DND-41 (cell line): ENCODE results near the gene SWI5.

ENCODE experiments used
- ATAC-seq: fragments of 200-7000 bp; cut with Tn5 transposase; 3 replicates; pipeline ENCODE4 v1.9.1; 2021; ENCODE audit warnings: low read depth; ENCODE audit not compliant: insufficient read depth
- DNase-seq: peaks from one replicate; pipeline ENCODE4 v3.0.0-alpha.2; 2020
- H2AFZ ChIP-seq: 2 replicates; pipeline ENCODE4 v1.6.0; 2012; ENCODE audit warnings: low read depth, low read length
- H3K27ac ChIP-seq: 2 replicates; pipeline ENCODE4 v1.5.1; 2012; ENCODE audit warnings: low read length, inconsistent platforms
- H3K27me3 ChIP-seq: fragments of 200-600 bp; sonication (generic); 2 replicates; pipeline ENCODE4 v1.6.0; 2012; ENCODE audit warnings: low read length, mild to moderate bottlenecking, inconsistent platforms; ENCODE audit not compliant: insufficient read depth, poor library complexity
- H3K36me3 ChIP-seq: 2 replicates; pipeline ENCODE4 v1.5.1; 2012; ENCODE audit warnings: low read length, inconsistent platforms; ENCODE audit not compliant: insufficient read depth
- H3K4me1 ChIP-seq: 2 replicates; pipeline ENCODE4 v1.5.1; 2012; ENCODE audit warnings: mild to moderate bottlenecking, low read length; ENCODE audit not compliant: insufficient read depth
- H3K4me2 ChIP-seq: 2 replicates; pipeline ENCODE4 v1.6.0; 2012; ENCODE audit warnings: mild to moderate bottlenecking, moderate library complexity, low read length, inconsistent platforms; ENCODE audit not compliant: insufficient read depth
- H3K4me3 ChIP-seq, 2 experiments: fragments of 200-600 bp in 1 of 2; shearing (Covaris generic) in 1 of 2; 2 replicates each; pipeline ENCODE4 v1.5.1; 2012 to 2016; ENCODE audit warnings: inconsistent platforms in 2 of 2, low read length in 2 of 2, mild to moderate bottlenecking in 2 of 2, low read depth in 1 of 2, moderate library complexity in 1 of 2
- H3K79me2 ChIP-seq: 2 replicates; pipeline ENCODE4 v1.6.0; 2012; ENCODE audit warnings: low read length, inconsistent platforms; ENCODE audit not compliant: insufficient read depth
- H3K9ac ChIP-seq: 2 replicates; pipeline ENCODE4 v1.6.0; 2012; ENCODE audit warnings: low read depth, mild to moderate bottlenecking, inconsistent platforms, low read length, moderate library complexity
- H3K9me3 ChIP-seq: 2 replicates; pipeline ENCODE4 v1.5.1; 2012; ENCODE audit warnings: low read length, moderate library complexity, mild to moderate bottlenecking, inconsistent platforms; ENCODE audit not compliant: insufficient read depth, severe bottlenecking
- H4K20me1 ChIP-seq: 2 replicates; pipeline ENCODE4 v1.6.0; 2012; ENCODE audit warnings: low read length; ENCODE audit not compliant: insufficient read depth
- EZH2 ChIP-seq: IDR thresholded peaks from 3 replicates; pipeline ENCODE4 v1.6.1; 2012; ENCODE audit warnings: borderline replicate concordance, low read depth, mild to moderate bottlenecking, moderate library complexity, low read length, inconsistent platforms; ENCODE audit not compliant: severe bottlenecking
- TF ChIP-seq, protein P1 (sequence below): IDR thresholded peaks from 2 replicates; pipeline ENCODE4 v1.5.1; 2012; ENCODE audit warnings: borderline replicate concordance, low read length, moderate library complexity, mild to moderate bottlenecking; ENCODE audit not compliant: poor library complexity, severe bottlenecking; ENCODE audit errors: extremely low read depth

SWI5 gene

DNA sequence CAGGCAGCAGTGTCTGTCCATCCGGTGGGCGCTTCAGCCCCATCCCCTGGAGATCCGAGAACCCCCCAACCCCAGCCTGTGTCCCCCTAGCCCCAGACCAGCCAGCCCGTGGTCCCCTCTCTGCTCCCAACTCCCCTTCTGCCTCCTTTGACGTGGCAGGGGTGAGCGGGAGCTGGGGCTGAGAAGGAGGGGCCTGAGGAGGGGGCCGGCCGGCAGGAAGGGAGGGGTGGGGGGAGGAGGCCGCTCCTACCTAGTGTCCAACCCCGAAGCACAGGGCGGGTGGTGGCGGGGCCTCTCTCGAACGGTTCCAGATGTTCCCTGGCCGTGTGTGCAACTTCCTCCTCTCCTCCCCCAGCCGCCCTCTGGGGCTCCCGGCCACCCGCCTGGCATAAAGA, 31.2 kb upstream of the SWI5 start:
- Histone ChIP-seq H3K36me3 (no peaks in the 10 kb centered on the region), H3K4me2 (no peak overlapping the region), H4K20me1 (no peaks in the 10 kb centered on the region), H3K9ac (no peak overlapping the region), H3K79me2 (no peaks in the 10 kb centered on the region), H3K27me3 (no peaks in the 10 kb centered on the region), H3K4me3 (no peak overlapping the region), H3K4me1 (no peaks in the 10 kb centered on the region), H2AFZ (no peak overlapping the region), H3K27ac (no peak overlapping the region), H3K9me3 (no peaks in the 10 kb centered on the region)
- TF ChIP-seq EZH2 = no peak
- TF ChIP-seq, protein P1, sequence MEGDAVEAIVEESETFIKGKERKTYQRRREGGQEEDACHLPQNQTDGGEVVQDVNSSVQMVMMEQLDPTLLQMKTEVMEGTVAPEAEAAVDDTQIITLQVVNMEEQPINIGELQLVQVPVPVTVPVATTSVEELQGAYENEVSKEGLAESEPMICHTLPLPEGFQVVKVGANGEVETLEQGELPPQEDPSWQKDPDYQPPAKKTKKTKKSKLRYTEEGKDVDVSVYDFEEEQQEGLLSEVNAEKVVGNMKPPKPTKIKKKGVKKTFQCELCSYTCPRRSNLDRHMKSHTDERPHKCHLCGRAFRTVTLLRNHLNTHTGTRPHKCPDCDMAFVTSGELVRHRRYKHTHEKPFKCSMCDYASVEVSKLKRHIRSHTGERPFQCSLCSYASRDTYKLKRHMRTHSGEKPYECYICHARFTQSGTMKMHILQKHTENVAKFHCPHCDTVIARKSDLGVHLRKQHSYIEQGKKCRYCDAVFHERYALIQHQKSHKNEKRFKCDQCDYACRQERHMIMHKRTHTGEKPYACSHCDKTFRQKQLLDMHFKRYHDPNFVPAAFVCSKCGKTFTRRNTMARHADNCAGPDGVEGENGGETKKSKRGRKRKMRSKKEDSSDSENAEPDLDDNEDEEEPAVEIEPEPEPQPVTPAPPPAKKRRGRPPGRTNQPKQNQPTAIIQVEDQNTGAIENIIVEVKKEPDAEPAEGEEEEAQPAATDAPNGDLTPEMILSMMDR = no peak
- ATAC-seq (no peak), DNase-seq (no peak)

DNA sequence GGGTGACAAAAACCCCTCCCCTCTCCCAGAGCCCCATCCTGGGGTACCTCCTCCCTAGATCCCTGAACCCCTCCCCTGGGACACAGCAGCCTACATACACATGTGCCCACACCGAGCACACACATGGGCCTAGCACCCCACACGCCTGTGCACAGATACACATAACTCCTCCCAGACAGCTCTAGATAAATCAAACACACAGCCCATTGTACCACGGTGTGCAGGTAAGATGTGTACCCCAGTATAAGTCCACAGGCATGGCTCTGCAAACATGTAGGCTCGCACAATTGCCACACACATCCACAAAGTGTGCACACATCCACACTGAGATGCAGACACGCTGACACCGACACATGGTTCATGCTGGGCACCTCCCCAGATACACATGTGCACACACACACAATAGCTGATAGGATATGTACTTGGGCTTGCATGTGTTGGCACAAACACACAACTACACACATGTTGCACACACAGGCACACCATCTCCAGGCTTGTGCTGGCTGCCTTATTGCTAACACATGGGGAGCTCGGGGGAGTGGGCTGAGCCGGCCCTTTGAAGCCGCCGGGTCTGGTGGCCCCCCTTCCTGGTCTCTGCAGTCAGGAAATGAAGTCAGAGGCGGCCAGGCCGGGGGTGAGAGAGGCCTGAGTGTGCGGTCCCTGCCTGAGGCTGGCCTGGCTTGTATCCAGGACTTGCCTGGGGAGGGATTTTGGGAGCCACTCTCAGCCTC, 30.5 kb upstream of the SWI5 start:
- Histone ChIP-seq H3K27me3 (no peaks in the 10 kb centered on the region), H3K4me3 (no peak overlapping the region), H3K4me1 (no peaks in the 10 kb centered on the region), H3K36me3 (no peaks in the 10 kb centered on the region), H3K79me2 (no peaks in the 10 kb centered on the region), H4K20me1 (no peaks in the 10 kb centered on the region), H3K27ac (no peak overlapping the region), H3K4me2 (no peak overlapping the region), H3K9me3 (no peaks in the 10 kb centered on the region), H2AFZ (no peak overlapping the region), H3K9ac (no peak overlapping the region)
- ATAC-seq (0 out of 3 replicates have a peak, but pooled peaks have one; percentile 6), DNase-seq (no peak)
- no peak for TF ChIP-seq EZH2
- TF ChIP-seq, protein P1 = no peak

DNA sequence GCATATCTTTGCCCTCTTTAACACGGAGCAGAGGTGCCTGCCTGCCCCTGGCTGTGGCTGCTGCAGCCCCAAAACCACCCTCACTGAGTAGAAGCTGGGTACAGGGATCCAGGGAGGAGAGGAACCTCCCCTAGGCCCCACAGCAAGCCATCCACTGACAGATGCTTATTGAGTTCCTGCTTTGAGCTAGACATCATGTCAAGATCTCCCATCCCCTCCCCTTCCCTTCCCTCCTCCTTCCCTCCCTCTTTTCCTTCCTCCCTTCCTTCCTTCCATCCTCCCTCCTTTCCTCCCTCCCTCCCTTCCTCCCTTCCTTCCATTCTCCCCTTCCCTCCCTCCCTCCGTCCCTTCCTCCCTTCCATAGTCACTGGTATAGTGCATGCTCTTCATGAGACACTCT, 29.6 kb upstream of the SWI5 start:
- Histone ChIP-seq H3K4me3 (no peak overlapping the region), H3K9me3 (no peaks in the 10 kb centered on the region), H3K4me2 (no peak overlapping the region), H3K79me2 (no peaks in the 10 kb centered on the region), H2AFZ (no peak overlapping the region), H3K36me3 (no peaks in the 10 kb centered on the region), H3K4me1 (no peaks in the 10 kb centered on the region), H3K27me3 (no peaks in the 10 kb centered on the region), H3K27ac (no peak overlapping the region), H4K20me1 (no peaks in the 10 kb centered on the region), H3K9ac (no peak overlapping the region)
- TF ChIP-seq, protein P1 = no peak
- no peak for TF ChIP-seq EZH2
- no peak for DNase-seq
- ATAC-seq = no peak

DNA sequence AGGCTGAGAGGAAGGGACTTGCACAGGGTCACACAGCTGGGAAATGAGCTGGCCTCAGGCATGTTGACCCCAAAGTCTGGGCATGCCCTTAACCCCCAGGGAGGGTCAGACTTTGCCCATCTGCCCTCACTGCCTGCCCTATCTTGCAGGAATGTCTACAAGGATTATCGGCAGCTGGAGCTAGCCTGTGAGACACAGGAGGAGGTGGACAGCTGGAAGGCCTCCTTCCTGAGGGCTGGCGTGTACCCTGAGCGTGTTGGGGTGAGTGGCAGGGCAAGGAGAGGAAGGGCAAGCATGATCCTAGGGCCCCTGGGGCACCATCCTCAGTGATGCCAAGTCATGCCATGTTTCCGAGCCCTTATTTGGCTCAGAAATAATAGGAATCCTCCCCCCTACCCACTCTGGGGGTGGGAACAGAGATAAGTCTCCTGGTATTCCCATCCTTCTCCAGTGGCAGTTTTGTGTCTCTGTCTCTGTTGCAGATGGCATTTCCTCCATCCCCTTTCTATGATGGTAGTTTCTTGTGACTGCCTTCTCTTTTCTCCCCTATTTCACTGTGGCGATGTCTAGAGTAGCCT, 28.8 kb upstream of the SWI5 start:
- H3K4me3 ChIP-seq = no peak overlapping the region
- TF ChIP-seq EZH2 = no peak
- TF ChIP-seq, protein P1 = no peak
- no peak overlapping the region for H2AFZ ChIP-seq

More for the DNA sequence above, 28.8 kb upstream of the SWI5 start:
- Histone ChIP-seq H3K36me3 (no peaks in the 10 kb centered on the region), H3K27me3 (no peaks in the 10 kb centered on the region), H3K9ac (no peak overlapping the region), H4K20me1 (no peaks in the 10 kb centered on the region), H3K4me1 (no peaks in the 10 kb centered on the region), H3K9me3 (no peaks in the 10 kb centered on the region), H3K27ac (no peak overlapping the region), H3K4me2 (no peak overlapping the region), H3K79me2 (no peaks in the 10 kb centered on the region)
- DNase-seq (no peak), ATAC-seq (no peak)
